ENCODE data around the gene CENPM. TPM values are rescaled to one million over a fixed set of nuclear protein-coding genes. Genes with fewer than 3 reads are reported as not detected.
A peak's percentile ranks its signal among the peaks of the same experiment; 100 is the strongest.

CENPM gene
- total and polyA plus RNA-seq, 2 donors (not counting 1 experiment from before 2014, with no cell fraction given), result 5.9 to 11.6 TPM

GRCh38 chr22:41909310-41910049 is 37.5 kb downstream of the CENPM start:
- no peaks in the 10 kb centered on the region for H3K79me2 ChIP-seq (ENCODE audit: control insufficient read depth, insufficient read depth, low read length)
- no peak for DNase-seq (ENCODE audit: low read depth in 2 of 2)
- no peaks in the 10 kb centered on the region for H3K9me3 ChIP-seq (ENCODE audit: control insufficient read depth, insufficient read depth, low read depth, low read length)
- TF ChIP-seq EZH2 (IDR thresholded peaks at IDR 0.05; ENCODE audit: low read length, missing control alignments) (peak; percentile 97), CTCF (conservative IDR thresholded peaks at IDR 0.05 in 1 of 2, IDR thresholded peaks at IDR 0.05 in 1 of 2; ENCODE audit: low read depth in 1 of 2, low read length in 2 of 2) (no peak)
- H3K4me1 ChIP-seq (ENCODE audit: control insufficient read depth, extremely low read depth, insufficient read depth, low read length), result no peaks in the 10 kb centered on the region
- H3K9ac ChIP-seq (ENCODE audit: insufficient read depth, low read length), result no peak overlapping the region
- H3K4me2 ChIP-seq (ENCODE audit: extremely low read depth, insufficient read depth, low read length), result no peak overlapping the region
- no peak overlapping the region for H2AFZ ChIP-seq (ENCODE audit: low read length)
- peaks cover 36% of the 10 kb centered on the region for H3K27me3 ChIP-seq (ENCODE audit: control insufficient read depth, insufficient read depth, low read length)
- H3K36me3 ChIP-seq (ENCODE audit: control insufficient read depth, insufficient read depth, low read length), result peaks cover 10% of the 10 kb centered on the region
- no peak overlapping the region for H3K27ac ChIP-seq (ENCODE audit: insufficient read depth, low read length)
- H4K20me1 ChIP-seq (ENCODE audit: control insufficient read depth, extremely low read depth, insufficient read depth, low read length), result no peaks in the 10 kb centered on the region
- H3K4me3 ChIP-seq (replicated peaks in 1 of 4; ENCODE audit: control extremely low read depth in 1 of 4, insufficient read depth in 1 of 4, low read depth in 3 of 4, low read length in 4 of 4), result no peak overlapping the region

DNA sequence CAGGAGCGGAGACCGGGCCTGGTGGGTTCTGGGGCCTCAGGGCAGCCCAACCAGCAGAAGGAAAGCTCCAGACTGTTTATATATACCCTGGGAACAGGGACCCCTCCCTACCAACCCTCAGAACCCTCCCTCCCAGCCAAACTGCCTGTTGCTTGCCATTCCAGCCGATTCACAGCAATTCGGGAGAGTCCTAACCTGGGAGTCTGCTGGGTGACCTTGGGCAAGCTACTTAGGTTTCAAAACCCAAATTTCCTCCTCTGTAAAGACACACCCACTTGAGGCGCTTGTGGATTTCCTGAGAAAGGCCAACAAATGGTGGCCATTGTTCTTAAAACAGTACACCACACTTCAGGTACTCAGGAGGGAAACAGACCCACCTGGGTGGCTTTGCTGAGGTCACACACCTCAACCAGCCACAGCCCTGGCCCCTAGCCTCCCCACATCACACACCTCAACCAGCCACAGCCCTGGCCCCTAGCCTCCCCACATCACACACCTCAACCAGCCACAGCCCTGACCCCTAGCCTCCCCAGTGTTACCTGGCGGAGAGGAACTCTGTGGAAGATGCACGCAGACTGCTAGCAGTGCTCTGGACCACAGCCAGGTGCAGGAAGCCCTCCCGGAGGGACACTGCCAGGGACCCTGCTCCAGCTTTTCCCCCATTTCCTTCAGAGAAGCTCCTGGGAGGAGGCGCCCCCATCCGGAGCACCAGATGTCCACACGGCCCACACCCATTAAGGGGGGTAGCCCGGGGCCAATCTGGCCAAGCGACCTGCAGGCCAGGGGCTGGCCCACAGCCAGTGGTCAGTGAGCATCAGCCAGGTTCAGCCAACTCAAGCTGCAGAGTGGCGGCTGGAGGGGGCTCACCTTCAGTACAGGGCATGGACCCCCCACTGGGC is 38.3 kb downstream of the CENPM start:
- H4K20me1 ChIP-seq (ENCODE audit: control insufficient read depth, extremely low read depth, insufficient read depth, low read length), result no peaks in the 10 kb centered on the region
- H3K79me2 ChIP-seq (ENCODE audit: control insufficient read depth, insufficient read depth, low read length), result no peaks in the 10 kb centered on the region
- H3K27ac ChIP-seq (ENCODE audit: insufficient read depth, low read length), result no peak overlapping the region
- TF ChIP-seq EZH2 (IDR thresholded peaks at IDR 0.05; ENCODE audit: low read length, missing control alignments) (no peak), CTCF (conservative IDR thresholded peaks at IDR 0.05 in 1 of 2, IDR thresholded peaks at IDR 0.05 in 1 of 2; ENCODE audit: low read depth in 1 of 2, low read length in 2 of 2) (no peak)
- H3K4me1 ChIP-seq (ENCODE audit: control insufficient read depth, extremely low read depth, insufficient read depth, low read length), result no peaks in the 10 kb centered on the region
- no peak for DNase-seq (ENCODE audit: low read depth in 2 of 2)
- no peak overlapping the region for H3K4me2 ChIP-seq (ENCODE audit: extremely low read depth, insufficient read depth, low read length)
- H3K4me3 ChIP-seq (replicated peaks in 1 of 4; ENCODE audit: control extremely low read depth in 1 of 4, insufficient read depth in 1 of 4, low read depth in 3 of 4, low read length in 4 of 4), result no peak overlapping the region
- peaks cover 11% of the 10 kb centered on the region for H3K36me3 ChIP-seq (ENCODE audit: control insufficient read depth, insufficient read depth, low read length)
- no peaks in the 10 kb centered on the region for H3K9me3 ChIP-seq (ENCODE audit: control insufficient read depth, insufficient read depth, low read depth, low read length)
- no peak overlapping the region for H2AFZ ChIP-seq (ENCODE audit: low read length)
- peaks cover 29% of the 10 kb centered on the region for H3K27me3 ChIP-seq (ENCODE audit: control insufficient read depth, insufficient read depth, low read length)
- no peak overlapping the region for H3K9ac ChIP-seq (ENCODE audit: insufficient read depth, low read length)
